ENCODE data around the gene PPM1L. TPM values are rescaled to one million over a fixed set of nuclear protein-coding genes. Genes with fewer than 3 reads are reported as not detected.

Gene PPM1L
- 2.2 and 3.4 TPM in 2 replicates for total RNA-seq

GRCh38 chr3:160755776-160756304 lies at the start of gene PPM1L:
TSS of gene PPM1L (plus strand) at chr3:160756231.

GRCh38 chr3:161104561-161105551 lies 348.8 kb downstream of the PPM1L start, which contains the start of gene B3GALNT1:
TSS of gene B3GALNT1 (minus strand) at chr3:161105349. CDS start at chr3:161086754, 18,595 bp downstream.

Other genes with a start within 250 kb of the PPM1L start
- gene KPNA4, start 190.7 kb upstream of the PPM1L start, total RNA-seq, result 21.6 and 30.1 TPM in 2 replicates
- gene ARL14, start 79.1 kb upstream of the PPM1L start, total RNA-seq, result 0.13 TPM in 1 of 2 replicates, not detected in the other

All from epithelial cell of alveolus of lung (primary cell).